Esophagus squamous epithelium (tissue), 4 donors: ENCODE results near the gene IL11.

Experiments
- CTCF ChIP-seq, 6 experiments: fragments of 450-650 bp in 4 of 6; fragments of 200-600 bp in 2 of 6; sonication (generic) in 2 of 6; IDR thresholded peaks; one replicate each; pipeline ENCODE4 v1.5.1; 2016 to 2019; ENCODE audit warnings: antibody characterized with exemption in 6 of 6, mild to moderate bottlenecking in 4 of 6, moderate library complexity in 4 of 6
- POLR2A ChIP-seq, 4 donors: fragments of 450-650 bp; IDR thresholded peaks; one replicate each; pipeline ENCODE4 v1.6.1; 2017; ENCODE audit warnings: antibody characterized with exemption in 4 of 4, mild to moderate bottlenecking in 4 of 4, moderate library complexity in 3 of 4

DNA sequence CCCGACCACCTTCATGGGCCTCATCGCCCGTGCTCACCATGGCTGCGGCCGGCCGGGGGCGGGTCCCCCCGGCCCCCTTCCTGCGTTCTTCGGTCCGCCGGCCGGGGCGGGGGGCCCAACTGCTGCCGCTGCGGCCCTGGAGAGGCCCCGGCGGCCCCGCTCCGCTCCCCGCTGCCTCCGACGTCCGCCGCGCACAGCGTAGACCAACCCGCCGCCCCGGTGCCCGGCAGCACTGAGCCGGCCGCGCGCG lies 37.2 kb upstream of the IL11 start, which contains the start of gene UBE2S:
- TF ChIP-seq CTCF (IDR thresholded peaks at IDR 0.05): peak in 1 of 6 experiments; percentile 9
- peak in 3 of 4 donors; percentile 22 to 98 (median 92) for TF ChIP-seq POLR2A (IDR thresholded peaks at IDR 0.05)
